GM18505 (cell line): ENCODE measurements around the gene MAP4K2.

Experiments
- ATAC-seq: cut with Tn5 transposase; IDR thresholded peaks from one replicate; pipeline ENCODE4 v1.9.1; 2021; ENCODE audit not compliant: unreplicated experiment
- POLR2A ChIP-seq: IDR thresholded peaks from 4 replicates; pipeline ENCODE4 v1.6.1; 2011; ENCODE audit warnings: borderline replicate concordance; ENCODE audit not compliant: insufficient read depth, insufficient read length; ENCODE audit errors: extremely low read depth

MAP4K2 gene

DNA sequence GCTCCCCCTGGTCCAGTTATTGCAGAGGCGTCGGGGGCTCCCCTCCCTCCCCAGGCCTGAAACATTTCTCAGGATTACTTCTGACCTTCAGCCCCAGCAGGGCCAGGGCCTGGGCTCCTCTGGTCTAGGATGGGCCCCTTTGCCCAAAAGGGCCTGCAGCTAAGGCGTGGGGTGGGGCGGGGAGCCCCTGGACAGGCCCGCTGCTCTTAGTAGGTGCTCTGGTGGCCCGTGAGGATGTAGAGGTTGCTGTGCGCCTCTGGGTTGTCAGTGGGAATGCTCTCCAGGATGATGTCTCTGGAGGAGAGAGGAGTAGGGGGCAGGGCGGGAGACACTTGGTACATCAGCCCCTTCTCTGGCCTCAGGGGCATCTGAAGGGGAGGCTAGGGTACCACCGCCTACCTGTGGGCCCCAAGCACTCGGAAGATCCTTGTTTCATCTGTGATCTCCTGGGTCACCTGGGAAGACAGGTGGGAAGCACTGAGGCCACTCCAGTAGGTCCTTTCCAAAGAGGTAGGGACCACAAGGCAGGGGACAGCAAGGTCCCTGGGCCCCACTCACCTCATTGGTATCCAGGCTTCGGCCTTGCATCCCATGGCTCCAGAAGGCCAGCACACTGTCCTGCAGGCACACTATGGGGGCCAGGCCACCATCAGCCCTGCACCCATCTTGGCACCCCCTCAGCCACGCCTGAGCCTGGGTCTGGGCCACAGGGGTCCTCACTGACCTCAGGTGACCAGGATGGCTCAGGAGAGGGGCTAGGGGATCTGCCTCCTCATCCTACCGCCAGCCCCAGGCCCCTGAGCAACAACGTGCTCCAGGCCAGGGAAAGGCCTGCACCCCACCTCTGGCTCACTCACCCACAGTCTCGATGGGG, 13.4 kb downstream of the MAP4K2 start:
- TF ChIP-seq POLR2A, result no peak
- no peak for ATAC-seq

DNA sequence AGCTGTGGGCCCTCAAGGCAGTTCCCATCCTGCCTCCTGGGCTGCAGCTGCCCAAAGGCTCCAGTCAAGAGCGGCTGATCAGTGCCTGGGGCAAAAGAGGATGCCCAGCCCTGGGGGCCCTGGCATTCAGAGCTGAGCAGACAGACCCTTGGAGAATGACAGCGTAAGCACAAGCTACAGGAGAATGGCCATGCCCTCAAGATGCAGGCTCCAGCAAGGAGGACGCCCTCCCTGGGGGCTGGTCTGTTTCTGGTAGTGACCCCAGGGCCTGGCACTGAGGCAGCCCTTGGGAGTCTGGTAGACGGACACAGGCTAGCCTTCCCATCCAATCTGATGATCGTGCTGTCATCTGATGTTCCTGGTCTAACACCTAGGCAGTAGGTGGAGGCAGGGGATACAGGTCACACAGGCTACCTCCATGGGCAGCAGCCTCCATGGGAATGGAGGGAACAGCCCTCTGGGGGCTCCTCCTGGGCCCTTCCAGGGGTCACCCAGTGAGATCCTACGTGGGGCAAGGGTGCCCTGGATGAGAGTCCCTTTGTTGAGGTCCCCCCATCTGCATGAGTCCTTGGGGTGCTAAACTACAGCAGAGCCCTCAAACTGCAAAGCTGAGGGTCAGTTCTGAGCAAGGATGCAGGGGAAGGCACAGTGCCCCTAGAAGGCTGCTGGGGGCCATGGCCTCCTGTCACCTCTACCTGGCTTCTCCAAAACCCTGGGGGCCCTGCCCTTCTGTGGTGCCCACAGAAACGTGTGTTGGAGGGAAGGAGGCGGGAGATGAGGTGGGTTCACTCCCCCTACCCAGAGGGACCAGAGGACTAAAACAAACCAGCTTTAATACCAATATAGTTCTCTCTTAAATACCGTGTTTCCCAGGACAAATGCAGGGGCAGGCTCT, 14.4 kb downstream of the MAP4K2 start:
- TF ChIP-seq POLR2A, result no peak
- ATAC-seq, result no peak

DNA sequence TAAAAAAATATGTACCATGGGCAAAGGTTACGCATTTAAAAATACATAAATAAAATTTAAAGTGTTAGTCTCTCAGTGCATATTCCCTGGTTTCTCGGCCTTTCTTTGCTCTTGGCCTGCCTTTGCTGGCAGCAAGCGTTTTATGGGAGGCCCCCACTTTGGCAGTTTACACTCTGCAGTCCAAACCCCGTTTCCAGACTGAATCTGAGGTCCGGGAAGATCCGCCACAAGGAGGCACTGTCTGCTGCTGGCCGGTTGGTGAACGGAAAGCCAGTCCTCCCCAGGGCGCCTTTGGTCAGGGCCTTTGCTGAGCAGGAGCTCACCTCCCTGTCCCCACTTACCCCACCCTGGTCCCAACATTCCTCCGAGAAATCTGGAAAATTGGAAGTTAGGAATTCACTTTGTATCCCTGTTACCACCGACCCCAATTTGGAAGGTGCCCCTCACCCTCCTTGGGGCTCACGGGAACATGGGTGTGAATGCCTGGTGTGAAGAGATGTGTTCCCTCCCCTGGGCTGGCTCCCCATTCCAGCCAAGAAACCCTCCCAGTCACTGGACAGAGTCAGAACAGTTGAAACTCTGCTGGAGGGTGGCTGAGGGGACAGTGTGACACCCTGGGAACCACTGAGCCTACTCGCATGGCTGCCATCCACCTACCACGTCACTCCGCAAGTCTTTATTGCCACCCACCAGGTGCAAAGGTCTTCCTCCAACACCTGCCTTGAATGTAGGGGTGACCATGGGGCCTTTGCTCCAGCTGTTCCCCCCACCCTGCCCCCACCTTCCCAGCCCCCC, 15.3 kb downstream of the MAP4K2 start:
- TF ChIP-seq POLR2A, result peak; percentile 15
- no peak for ATAC-seq

DNA sequence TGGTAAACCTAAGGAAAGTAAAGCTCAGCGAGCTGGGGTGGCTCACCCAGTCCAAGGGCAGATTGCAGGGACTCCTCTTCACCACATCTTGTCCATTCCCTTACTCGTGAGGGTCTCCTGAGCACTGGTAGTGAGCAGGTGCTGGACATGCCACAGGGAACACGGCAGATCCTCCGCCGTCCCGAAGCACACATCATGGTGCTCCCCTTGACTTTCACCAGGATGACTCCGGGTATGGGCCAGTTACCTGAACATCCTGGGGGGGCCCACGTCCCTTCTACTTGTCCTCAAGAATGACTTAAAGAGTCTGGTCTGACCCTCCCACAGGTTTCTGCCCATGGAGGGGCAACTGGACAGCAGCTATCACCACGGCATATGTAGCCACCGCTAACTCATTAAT, 16.7 kb downstream of the MAP4K2 start:
- TF ChIP-seq POLR2A, result no peak
- ATAC-seq, result no peak

DNA sequence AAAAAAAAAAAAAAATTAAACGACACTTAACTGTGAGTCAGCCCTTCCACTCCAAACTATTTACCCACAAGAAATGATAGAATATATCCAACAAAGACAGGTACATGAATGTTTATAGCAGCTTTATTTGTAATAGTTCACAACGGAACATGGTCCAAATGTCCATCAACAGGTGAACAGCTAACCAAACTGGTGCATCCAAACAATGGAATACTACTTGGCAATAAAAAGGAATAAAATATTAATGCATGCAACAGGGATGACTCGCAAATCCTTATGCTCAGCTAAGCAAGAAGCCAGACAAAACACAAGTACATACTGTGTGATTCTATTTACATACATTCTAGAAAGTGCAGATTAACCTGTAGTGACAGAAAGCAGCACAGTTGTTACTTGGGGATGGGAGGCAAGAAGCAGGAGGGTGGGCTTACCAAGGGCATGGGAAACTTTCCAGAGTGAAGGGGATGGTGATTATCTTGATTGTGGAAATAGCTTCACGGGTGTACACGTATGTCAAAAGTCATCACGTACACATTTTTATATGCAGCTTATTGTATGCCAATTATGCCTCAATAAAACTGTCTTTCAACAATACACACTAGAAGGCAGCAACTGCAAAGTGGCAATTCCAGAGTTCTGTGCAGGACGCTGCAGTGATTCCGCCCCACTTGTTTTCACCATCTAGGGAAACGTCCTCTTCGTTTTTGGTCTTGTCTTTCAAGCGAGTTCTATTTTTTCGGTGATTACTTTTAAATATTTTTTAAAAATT, 18.0 kb downstream of the MAP4K2 start:
- no peak for TF ChIP-seq POLR2A
- no peak for ATAC-seq

DNA sequence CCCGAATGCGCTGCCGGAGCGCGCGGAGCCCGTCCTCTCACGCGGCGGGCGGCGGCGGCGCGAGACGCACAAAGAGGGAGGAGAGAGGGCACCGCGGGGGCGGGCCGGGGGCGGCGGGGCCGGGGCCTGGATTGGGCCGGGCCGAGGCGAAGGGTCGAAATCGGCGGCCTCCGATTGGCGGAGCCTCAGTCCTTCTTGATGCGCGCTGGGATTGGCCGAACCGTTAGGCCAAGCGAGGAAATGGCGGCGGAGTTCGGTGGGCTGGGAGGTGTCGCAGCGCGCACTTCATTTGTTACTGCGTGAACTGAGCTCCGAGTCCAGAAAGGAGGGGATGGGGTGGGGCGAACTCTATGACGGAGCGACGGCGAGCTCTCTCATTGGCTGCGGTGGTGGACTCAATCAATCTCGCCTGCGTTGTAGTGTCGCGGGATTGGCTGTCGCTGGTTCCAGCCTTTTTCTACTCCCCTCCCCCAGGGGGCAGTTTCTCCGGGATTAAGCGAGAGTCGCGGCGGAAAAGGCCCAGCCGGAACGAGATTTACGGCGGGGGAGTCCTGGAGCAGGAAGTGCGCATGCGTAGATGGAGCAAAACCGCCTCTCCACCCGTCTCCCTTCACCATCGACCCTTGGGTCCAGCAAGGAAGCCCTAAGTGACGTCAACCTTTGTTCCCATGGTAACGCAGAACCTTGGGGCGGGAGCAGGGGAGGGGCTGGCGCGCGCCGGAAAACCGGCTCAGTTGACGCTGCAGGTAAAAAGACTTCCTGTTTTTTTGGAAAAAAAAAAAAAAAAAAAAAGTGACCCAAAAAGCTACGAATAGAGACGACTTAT, 24.3 kb downstream of the MAP4K2 start, which contains the start of gene SF1:
Gene SF1, minus strand, starts transcription at position 70 of the 826 bp plus-strand sequence. CDS start 150 bp downstream, outside the sequence.
- ATAC-seq, result peak; percentile 66
- TF ChIP-seq POLR2A, result peak; percentile 80

DNA sequence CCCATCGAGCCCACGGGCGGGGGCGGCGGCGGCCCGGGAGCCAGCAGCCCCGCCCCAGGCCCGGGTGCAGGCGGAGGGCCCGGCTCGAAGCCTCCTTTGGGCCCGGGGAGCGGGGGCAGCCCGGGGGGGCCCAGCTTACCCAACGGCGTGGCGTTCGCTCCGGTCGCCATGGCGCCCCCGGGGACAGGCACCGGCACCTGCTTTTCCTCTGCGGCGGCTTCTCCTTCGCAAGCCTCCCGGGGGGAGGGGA, 24.9 kb downstream of the MAP4K2 start:
- no peak for TF ChIP-seq POLR2A
- ATAC-seq, result peak; percentile 29

DNA sequence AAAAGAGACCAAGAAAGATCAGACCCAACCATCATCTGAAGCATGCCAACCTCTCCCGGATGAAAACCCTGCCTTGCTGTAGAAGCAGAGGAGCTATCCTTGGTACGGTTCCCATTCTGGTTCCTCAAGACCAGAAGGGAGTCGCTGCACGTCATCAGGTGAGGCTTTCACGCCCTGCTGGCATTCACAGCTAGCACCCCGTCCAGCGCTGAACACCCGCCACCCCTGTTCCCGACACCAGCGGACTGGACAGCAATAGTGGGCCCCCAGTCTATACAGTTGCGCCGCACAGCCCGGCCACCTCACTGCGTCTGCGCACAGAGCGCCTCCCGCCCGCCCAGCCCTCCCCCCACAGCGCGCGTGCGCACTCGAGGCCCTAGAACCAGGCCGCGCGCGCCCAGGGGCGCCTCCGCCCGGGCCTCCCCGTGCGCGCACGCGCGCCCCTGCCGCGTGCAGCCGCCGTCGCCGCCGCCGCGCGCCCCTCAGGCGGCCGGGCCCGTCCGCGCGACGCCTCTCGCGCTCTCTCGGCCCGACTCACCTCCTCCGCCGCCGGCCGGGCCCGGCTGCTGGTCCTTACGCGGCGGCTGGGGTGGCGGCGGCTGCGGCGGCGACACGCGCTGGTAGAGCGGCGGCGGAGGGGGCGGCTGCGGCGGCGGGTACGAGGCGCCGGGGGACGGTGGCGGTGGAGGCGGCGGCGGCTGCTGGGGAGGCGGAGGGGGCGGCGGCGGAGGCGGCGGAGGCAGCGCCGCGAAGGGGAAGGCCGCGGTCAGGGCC, 25.4 kb downstream of the MAP4K2 start:
- no peak for TF ChIP-seq POLR2A
- peak; percentile 29 for ATAC-seq

DNA sequence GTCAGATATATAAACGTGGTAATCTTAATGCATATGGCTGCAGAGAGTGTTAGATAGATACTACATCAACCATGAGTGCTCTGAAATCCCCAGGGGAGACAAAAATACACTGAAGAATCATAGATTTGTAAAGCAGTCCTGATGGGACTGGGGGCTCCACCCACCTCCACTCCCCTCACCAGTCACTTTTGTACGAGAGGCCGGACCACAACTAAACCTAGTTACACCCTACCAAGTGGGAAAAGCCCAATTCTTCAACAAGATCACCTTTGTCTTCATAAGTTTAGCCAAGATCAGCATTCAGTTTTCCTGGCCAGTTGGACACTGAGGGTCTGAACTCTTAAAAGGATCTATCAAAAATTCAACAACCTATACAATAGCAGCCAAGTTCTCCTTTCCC, 26.1 kb downstream of the MAP4K2 start:
- no peak for TF ChIP-seq POLR2A
- no peak for ATAC-seq

DNA sequence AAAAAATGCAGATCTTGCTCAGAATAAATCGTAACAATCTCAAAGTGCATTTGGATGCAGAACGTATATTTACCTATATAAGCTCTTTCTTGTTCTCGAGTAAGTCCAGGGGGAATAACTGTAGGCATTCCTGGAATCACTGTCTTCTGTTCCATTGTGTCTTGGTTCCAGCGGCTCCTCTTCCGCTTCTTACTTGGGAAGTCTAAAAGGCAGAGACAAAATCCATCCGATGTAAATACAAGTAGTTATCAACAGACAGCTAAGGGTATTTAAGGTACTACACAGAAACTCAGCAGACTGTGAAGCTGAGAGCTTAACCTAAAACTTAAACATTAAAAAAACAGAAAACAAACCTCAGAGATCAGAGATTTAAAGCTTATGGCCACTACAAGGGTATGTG, 26.6 kb downstream of the MAP4K2 start:
- ATAC-seq, result no peak
- peak; percentile 4 for TF ChIP-seq POLR2A

DNA sequence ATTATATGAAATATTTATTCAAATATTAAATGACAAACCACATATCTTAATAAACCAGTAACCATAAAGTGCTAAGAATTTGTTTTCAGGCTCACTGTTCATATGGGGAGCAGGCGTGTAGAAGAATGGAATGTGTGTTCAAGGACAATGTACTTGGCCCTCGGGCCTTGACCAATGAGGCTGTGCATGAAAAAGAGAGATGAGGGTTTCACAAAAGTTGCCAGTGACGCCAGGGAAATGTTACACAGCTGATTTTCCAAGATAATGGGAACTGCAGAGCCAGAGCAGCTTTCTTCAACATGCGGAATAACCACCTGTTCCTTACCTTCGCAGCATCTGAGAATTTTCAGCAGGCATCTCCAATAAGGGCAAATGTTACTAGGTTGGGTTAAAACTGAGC, 28.9 kb downstream of the MAP4K2 start:
- TF ChIP-seq POLR2A, result no peak
- no peak for ATAC-seq
